GM12864 (cell line): ENCODE results near the gene TNKS1BP1.

Experiments
- DNase-seq: peaks from one replicate; pipeline ENCODE4 v3.0.0-alpha.2; 2011; ENCODE audit warnings: low read depth
- H3K4me3 ChIP-seq: 2 replicates; pipeline ENCODE4 v1.5.1; 2011; ENCODE audit warnings: mild to moderate bottlenecking, low read depth, low read length, control low read depth
- CTCF ChIP-seq: IDR thresholded peaks from 2 replicates; pipeline ENCODE4 v1.5.1; 2011; ENCODE audit warnings: low read depth, mild to moderate bottlenecking, moderate library complexity, low read length, control low read depth, inconsistent platforms; ENCODE audit errors: missing control alignments

Gene TNKS1BP1

GRCh38 chr11:57266157-57266556 lies 58.6 kb downstream of the TNKS1BP1 start:
- H3K4me3 ChIP-seq: no peak overlapping the region
- no peak for TF ChIP-seq CTCF
- DNase-seq: no peak

GRCh38 chr11:57263351-57263750 lies 61.4 kb downstream of the TNKS1BP1 start:
- DNase-seq: no peak
- H3K4me3 ChIP-seq: no peak overlapping the region
- TF ChIP-seq CTCF: no peak

GRCh38 chr11:57262157-57262556 lies 62.6 kb downstream of the TNKS1BP1 start:
- no peak for DNase-seq
- H3K4me3 ChIP-seq: no peak overlapping the region
- no peak for TF ChIP-seq CTCF

GRCh38 chr11:57260937-57261783 lies 63.6 kb downstream of the TNKS1BP1 start:
- DNase-seq: no peak
- TF ChIP-seq CTCF: no peak
- H3K4me3 ChIP-seq: no peak overlapping the region

- no peak for TF ChIP-seq CTCF
- DNase-seq: no peak
- H3K4me3 ChIP-seq: no peak overlapping the region
Observed at GRCh38 chr11:57256119-57256518, 68.6 kb downstream of the TNKS1BP1 start.

GRCh38 chr11:57255618-57256017 lies 69.1 kb downstream of the TNKS1BP1 start:
- no peak overlapping the region for H3K4me3 ChIP-seq
- no peak for DNase-seq
- TF ChIP-seq CTCF: no peak

- TF ChIP-seq CTCF: no peak
- DNase-seq: no peak
- no peak overlapping the region for H3K4me3 ChIP-seq
Observed at GRCh38 chr11:57254631-57255030, 70.1 kb downstream of the TNKS1BP1 start.
